ENCODE data around the gene TEX54.
A peak's percentile ranks its signal among the peaks of the same experiment; 100 is the strongest.
"Not testable (repeated sequence)": the region's sequence is repeated elsewhere in the genome, so short reads cannot be mapped to it uniquely, and the experiment has no call there.

The TEX54 gene

GRCh38 chr11:62840721-62841360, 8.2 kb upstream of the TEX54 start:
- Histone ChIP-seq H3K4me3 (ENCODE audit: low read depth, low read length) (peak overlapping the region; percentile 63), H3K36me3 (ENCODE audit: control insufficient read depth in 2 of 2, insufficient read depth in 1 of 2, low read length in 2 of 2) (peaks cover 0 to 18% of the 10 kb centered on the region in 2 experiments; a peak in 2 of 3 replicates), H3K27ac (ENCODE audit: extremely low read depth, low read depth, low read length) (peak overlapping the region; percentile 80)
- H3K9me3 ChIP-seq (ENCODE audit: control insufficient read depth, insufficient read depth, low read depth, low read length); H3K4me1 ChIP-seq (ENCODE audit: control insufficient read depth, insufficient read depth, low read length): not testable (repeated sequence)
- TF ChIP-seq SP2 (tag by site-specific recombination; IDR thresholded peaks at IDR 0.05) (peak; percentile 3; the same call in 1 of the 2 replicates), ZNF558 (tag by site-specific recombination; IDR thresholded peaks at IDR 0.05) (peak; percentile 63; the same call in 1 of the 2 replicates), ZNF223 (tag by site-specific recombination; IDR thresholded peaks at IDR 0.05) (0 out of 2 replicates have a peak, but pooled peaks have one; percentile 11), ZBTB7A (tag by site-specific recombination; IDR thresholded peaks at IDR 0.05; ENCODE audit: low read depth) (0 out of 2 replicates have a peak, but pooled peaks have one; percentile 24), ZNF639 (tag by site-specific recombination; IDR thresholded peaks at IDR 0.05) (0 out of 2 replicates have a peak, but pooled peaks have one; percentile 14), ZNF366 (tag by site-specific recombination; conservative IDR thresholded peaks at IDR 0.05) (peak; percentile 91), ZBTB26 (tag by site-specific recombination; optimal IDR thresholded peaks at IDR 0.05) (peak; percentile 46), YY2 (tag by site-specific recombination; IDR thresholded peaks at IDR 0.05) (0 out of 2 replicates have a peak, but pooled peaks have one; percentile 13), ZBTB20 (tag by site-specific recombination; IDR thresholded peaks at IDR 0.05) (peak; percentile 43), ZNF449 (tag by site-specific recombination; IDR thresholded peaks at IDR 0.05) (peak; percentile 26; the same call in 1 of the 2 replicates), ZNF335 (tag by site-specific recombination; conservative IDR thresholded peaks at IDR 0.05) (peak; percentile 41; the same call in 1 of the 2 replicates), EGR2 (tag by site-specific recombination; IDR thresholded peaks at IDR 0.05; ENCODE audit: low read depth) (peak; percentile 13; the same call in 1 of the 2 replicates), ZNF394 (tag by site-specific recombination; IDR thresholded peaks at IDR 0.05; ENCODE audit: borderline replicate concordance) (peak; percentile 73; the same call in 1 of the 2 replicates), ZNF391 (tag by site-specific recombination; IDR thresholded peaks at IDR 0.05; ENCODE audit: borderline replicate concordance, low read depth) (0 out of 2 replicates have a peak, but pooled peaks have one; percentile 15), IKZF3 (tag by site-specific recombination; IDR thresholded peaks at IDR 0.05) (0 out of 2 replicates have a peak, but pooled peaks have one; percentile 6), MZF1 (tag by site-specific recombination; IDR thresholded peaks at IDR 0.05; ENCODE audit: borderline replicate concordance) (0 out of 2 replicates have a peak, but pooled peaks have one; percentile 8)
- TF ChIP-seq, protein P1, sequence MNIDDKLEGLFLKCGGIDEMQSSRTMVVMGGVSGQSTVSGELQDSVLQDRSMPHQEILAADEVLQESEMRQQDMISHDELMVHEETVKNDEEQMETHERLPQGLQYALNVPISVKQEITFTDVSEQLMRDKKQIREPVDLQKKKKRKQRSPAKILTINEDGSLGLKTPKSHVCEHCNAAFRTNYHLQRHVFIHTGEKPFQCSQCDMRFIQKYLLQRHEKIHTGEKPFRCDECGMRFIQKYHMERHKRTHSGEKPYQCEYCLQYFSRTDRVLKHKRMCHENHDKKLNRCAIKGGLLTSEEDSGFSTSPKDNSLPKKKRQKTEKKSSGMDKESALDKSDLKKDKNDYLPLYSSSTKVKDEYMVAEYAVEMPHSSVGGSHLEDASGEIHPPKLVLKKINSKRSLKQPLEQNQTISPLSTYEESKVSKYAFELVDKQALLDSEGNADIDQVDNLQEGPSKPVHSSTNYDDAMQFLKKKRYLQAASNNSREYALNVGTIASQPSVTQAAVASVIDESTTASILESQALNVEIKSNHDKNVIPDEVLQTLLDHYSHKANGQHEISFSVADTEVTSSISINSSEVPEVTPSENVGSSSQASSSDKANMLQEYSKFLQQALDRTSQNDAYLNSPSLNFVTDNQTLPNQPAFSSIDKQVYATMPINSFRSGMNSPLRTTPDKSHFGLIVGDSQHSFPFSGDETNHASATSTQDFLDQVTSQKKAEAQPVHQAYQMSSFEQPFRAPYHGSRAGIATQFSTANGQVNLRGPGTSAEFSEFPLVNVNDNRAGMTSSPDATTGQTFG (tag by site-specific recombination; IDR thresholded peaks at IDR 0.05; ENCODE audit: borderline replicate concordance), result peak; percentile 71; the same call in 1 of the 2 replicates
- TF ChIP-seq, protein P2, sequence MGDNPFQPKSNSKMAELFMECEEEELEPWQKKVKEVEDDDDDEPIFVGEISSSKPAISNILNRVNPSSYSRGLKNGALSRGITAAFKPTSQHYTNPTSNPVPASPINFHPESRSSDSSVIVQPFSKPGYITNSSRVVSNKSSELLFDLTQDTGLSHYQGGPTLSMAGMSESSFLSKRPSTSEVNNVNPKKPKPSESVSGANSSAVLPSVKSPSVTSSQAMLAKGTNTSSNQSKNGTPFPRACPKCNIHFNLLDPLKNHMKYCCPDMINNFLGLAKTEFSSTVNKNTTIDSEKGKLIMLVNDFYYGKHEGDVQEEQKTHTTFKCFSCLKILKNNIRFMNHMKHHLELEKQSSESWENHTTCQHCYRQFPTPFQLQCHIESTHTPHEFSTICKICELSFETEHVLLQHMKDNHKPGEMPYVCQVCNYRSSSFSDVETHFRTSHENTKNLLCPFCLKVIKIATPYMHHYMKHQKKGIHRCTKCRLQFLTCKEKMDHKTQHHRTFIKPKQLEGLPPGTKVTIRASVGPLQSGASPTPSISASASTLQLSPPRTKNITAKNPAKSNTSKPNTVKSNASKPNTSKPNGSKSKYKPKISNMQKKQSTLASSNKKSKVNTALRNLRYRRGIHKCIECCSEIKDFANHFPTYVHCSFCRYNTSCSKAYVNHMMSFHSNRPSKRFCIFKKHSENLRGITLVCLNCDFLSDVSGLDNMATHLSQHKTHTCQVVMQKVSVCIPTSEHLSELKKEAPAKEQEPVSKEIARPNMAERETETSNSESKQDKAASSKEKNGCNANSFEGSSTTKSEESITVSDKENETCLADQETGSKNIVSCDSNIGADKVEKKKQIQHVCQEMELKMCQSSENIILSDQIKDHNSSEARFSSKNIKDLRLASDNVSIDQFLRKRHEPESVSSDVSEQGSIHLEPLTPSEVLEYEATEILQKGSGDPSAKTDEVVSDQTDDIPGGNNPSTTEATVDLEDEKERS (tag by site-specific recombination; IDR thresholded peaks at IDR 0.05), result peak; percentile 47; the same call in 1 of the 2 replicates
- TF ChIP-seq, protein P3, sequence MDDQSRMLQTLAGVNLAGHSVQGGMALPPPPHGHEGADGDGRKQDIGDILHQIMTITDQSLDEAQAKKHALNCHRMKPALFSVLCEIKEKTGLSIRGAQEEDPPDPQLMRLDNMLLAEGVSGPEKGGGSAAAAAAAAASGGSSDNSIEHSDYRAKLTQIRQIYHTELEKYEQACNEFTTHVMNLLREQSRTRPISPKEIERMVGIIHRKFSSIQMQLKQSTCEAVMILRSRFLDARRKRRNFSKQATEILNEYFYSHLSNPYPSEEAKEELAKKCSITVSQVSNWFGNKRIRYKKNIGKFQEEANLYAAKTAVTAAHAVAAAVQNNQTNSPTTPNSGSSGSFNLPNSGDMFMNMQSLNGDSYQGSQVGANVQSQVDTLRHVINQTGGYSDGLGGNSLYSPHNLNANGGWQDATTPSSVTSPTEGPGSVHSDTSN (CRISPR knock-in tag; IDR thresholded peaks at IDR 0.05), result 0 out of 2 replicates have a peak, but pooled peaks have one; percentile 9
- POLR2A ChIA-PET, result interaction anchor here (0.6 to 3.4 kb wide), 58 partner anchors 8 to 1463 kb away, joined by 3 to 182 read pairs (median 6); partner anchors contain the start of genes AHNAK, B3GAT3, BSCL2 and C11orf98
- CTCF ChIA-PET, result interaction anchor here (0.8 to 2.3 kb wide), 3 partner anchors 21 to 943 kb away, joined by 4 to 9 read pairs (median 7); no protein-coding TSS in a partner anchor

Measured in HEK293 (cell line).